GM18861 (cell line): ENCODE data around the gene ZNF12.

Experiments
- ATAC-seq: cut with Tn5 transposase; IDR thresholded peaks from one replicate; pipeline ENCODE4 v1.9.1; 2021; ENCODE audit not compliant: unreplicated experiment

The ZNF12 gene

GRCh38 chr7:6648066-6648814 is 58.5 kb downstream of the ZNF12 start:
- no peak for ATAC-seq

DNA sequence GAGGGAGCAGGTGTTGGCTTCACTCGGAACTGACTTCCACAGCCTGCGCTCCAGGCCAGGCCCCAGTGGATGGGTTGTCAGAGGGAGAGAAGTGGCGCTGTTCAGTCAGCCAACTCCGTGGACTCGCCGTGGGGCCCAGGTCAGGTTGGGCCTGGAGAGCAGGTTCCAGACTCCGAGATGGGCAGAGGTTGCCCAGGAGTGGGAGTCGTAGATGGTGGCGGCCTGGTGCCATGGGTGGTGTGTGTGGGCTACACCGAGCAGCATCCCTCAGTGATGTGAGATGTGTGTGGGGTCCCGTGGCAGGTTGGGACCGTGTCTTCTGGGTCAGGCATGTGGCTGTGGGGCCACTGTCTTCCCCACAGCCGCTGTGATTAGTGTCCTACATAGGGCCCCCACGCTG is 59.2 kb downstream of the ZNF12 start:
- ATAC-seq, result no peak

DNA sequence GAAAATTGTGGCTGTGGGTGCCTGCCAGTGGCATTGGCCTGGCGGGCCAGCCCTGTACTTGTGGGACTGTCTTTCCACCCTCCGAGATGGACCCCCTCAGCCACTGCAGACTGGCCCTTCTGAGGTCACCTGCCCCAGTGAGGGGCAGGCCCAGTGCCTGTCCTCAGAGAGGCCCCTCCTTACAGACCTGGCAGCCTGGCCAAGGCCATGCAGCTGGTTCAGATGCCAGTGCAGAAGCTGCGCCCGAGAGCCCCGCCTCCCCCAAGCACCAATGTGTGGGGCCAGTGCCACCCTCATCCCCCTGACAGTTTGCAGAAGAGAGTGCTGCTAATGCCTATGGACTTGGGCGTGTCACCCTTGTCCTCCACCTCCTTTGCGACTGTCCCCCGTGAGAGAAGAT is 59.7 kb downstream of the ZNF12 start:
- no peak for ATAC-seq

DNA sequence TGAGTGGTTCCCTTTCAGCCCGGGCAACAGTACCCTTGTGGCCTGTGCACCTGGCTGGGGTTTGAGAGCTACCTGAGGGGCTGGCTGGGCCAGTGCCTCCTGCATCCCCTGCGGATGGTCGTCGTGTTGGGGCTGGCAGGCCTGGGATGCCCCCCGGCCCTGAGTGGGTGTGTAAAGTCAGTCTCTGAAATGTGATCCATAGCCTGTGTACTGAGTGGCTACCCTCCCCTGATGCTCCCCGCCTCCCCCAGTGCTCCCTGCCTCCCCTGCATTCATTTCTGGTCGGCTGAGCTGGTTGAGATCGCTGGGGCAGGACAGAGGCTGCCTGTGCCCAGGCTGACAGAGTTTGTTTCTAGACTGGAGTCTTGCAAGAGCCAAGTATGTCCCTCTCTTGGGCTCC is 60.3 kb downstream of the ZNF12 start:
- ATAC-seq, result no peak

DNA sequence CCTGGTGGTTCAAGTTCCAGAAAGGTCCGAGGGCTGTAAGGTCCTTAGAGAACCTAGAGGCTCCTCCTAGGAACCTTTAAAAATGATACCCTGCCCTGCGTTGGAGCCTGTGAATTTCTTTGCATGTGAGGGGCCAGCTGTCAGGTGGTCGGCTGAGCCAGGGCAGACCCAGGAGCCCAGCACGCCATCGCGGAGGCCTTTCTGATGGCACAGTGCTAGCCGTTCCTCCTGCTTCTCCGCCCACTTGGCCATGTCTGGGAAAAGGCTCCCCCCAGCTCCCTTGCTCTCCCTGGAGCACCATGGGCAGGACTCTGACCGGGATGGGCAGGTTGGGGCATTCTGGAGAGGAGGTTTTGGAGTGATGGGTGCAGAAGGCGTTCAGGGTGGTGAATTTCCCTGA is 62.0 kb downstream of the ZNF12 start:
- ATAC-seq, result no peak

- ATAC-seq, result no peak
Measured at GRCh38 chr7:6643915-6644625, 62.7 kb downstream of the ZNF12 start.

DNA sequence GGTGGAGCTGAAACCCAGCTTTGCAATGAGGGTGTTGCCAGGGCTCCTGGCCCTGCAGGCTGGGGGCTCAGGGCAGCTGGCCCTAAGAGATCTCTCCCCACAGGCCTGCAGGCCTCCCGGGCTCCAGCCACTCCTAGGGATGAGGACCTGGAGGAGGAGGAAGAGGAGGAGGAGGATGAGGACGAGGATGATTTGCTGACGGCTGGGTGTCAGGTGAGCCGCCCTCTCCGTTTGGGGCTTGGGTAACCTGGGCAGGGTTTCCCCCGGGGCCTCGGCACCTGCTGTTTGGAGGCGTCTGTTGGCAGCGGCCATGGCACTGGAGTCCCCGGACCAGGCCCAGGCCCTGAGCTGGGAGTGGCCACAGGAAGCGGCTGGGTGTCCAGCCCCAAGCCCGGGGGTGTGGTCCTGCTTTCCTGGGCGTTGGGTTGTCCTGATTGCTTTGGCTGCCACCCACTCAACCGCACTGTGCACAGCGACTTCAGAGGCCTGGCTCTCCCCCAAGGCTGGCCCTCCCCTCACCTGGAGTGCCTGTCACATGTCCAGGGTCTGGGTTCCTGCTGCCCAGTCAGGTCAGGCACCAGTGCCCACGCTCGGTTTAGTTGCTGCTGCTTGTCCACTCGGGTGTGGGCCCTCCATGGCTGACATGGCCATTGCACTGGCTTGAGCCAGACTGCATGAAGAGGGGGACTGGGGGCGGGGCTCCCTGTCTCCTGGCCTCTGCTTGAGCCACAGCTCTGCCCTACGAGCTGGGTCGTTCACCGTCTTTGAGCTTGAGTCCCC is 63.7 kb downstream of the ZNF12 start:
- ATAC-seq, result no peak

- ATAC-seq, result no peak
Measured at GRCh38 chr7:6642239-6642839, 64.4 kb downstream of the ZNF12 start.

DNA sequence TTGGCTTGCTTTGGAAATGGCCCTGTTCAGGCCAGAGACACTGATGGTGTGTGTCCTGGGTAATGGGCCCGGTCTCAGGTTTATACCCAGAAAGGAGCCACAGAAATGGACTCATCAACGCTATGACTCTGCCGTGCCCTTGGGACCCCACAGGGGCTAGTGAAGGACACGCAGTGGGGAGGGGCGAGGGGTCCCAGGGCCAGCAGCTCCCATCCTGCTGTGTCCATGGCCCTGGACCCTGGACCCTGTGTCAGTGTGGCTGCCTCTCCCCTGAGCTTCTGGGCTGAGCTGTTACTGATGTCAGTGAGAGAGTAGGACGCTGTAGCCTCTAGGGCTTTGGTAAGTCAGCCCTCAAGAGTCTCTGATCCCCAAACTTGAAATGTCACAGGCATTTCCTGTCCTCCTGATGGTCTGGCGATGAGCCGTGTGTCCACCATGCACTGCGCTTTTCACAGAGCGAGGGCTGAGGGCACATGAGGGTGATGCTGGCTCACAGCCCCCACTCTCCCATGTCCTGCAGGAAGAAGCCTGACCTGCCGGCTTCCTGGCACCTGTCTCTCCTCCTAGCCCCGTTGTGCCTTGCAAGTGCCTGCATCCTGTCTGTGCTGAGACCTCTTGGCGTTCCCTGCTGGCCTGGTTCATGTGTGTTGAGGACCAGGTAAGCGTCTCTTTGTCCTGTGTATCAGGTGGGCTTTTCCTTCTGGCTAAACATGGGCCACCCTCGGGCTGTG is 65.3 kb downstream of the ZNF12 start:
- ATAC-seq, result no peak

DNA sequence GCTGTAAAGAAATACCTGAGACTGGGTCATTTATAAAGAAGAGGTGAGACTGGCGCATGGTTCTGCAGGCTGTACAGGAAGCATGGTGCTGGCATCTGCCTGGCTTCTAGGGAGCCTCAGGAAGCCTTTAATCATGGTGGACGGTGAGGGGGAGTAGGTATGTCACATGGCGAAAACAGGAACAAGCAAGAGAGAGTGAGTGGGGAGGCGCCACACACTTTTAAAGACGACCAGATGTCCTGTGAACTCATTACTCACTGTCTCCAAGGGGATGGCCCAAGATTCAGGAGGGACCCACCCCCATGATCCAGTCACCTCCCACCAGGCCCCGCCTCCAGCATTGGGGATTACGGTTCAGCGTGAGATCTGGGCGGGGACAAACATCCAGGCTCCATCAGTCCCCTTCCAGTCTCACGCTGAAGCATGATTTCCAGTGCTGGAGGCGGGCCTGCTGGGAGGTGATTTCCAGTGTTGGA is 66.5 kb downstream of the ZNF12 start:
- ATAC-seq, result no peak

DNA sequence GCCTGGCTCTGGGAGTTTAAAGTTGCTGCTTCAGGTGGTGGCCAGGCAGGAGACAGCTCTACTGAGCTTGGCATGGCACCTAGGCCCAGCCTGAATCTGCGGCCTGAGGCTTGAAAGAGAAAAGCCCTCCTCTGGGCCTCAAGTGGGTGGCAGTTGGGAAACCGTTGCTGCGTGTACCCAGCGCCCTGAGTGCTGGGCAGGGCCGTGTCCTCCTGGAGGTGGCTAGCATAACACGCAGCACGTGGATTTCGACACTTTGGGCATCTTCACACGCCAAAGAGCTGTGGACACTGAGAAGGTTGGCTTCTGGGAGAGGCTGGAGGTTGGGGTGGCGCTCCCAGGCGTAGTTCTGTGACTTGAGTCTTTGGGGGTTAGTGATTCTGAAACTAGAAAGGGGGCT is 67.1 kb downstream of the ZNF12 start:
- ATAC-seq, result no peak

- ATAC-seq, result no peak
Measured at GRCh38 chr7:6639032-6639431, 67.7 kb downstream of the ZNF12 start.
